CD4-positive, alpha-beta T cell treated with Interleukin-6 at 100 ng/mL for 8 hours (primary cell): ENCODE measurements around the gene AGL.
A peak's percentile ranks its signal among the peaks of the same experiment; 100 is the strongest.
"Not testable (repeated sequence)": the region's sequence is repeated elsewhere in the genome, so short reads cannot be mapped to it uniquely, and the experiment has no call there.

Source experiments
- DNase-seq: peaks from one replicate; pipeline ENCODE4 v3.0.0-alpha.2; 2020; ENCODE audit warnings: mixed read lengths, low spot score

AGL gene

GRCh38 chr1:99849744-99850458 is at the start of gene AGL:
Gene AGL (plus strand): TSS chr1:99850361. CDS start chr1:99851043, 682 bp downstream.
- DNase-seq = peak; percentile 88

- DNase-seq = no peak
These were observed 48.6 kb upstream of the AGL start for GRCh38 chr1:99801584-99801983.

DNA sequence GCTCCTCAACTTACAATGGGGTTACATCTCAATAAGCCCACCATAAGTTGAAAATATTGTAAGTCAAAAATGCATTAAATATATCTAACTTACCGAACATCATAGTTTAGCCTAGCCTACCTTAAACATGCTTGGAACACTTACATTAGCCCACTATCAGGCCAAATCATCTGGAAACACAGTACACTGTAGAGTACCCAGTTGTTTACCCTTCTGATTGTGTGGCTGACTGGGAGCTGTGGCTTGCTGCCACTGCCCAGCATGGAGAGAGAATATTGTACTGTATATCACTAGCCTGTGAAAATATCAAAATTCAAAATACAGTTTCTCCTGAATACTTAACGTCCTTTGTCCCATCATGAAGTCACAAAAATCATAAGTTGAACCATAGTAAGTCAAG is 43.3 kb upstream of the AGL start:
- no peak for DNase-seq

GRCh38 chr1:99808391-99809115 is 41.6 kb upstream of the AGL start:
- DNase-seq = peak; percentile 59

DNA sequence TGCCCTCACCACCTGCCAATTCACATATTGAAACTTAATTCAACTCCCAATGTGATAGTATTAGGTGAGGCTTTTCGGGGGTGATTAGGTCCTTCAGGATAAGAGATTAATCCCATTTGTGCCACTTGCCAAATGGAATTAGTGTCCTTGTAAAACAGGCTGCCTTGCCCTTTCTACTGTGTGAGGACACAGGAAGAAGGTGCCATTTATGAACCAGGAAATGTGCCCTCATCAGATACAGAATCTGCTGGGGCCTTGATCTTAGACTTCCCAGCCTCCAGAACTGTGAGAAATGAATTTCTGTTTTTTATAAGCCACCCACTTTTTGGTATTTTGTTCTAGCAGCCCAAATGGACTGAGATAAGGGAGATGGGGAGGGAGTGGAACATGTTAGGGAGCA is 39.1 kb upstream of the AGL start:
- DNase-seq = no peak

- DNase-seq = no peak
These were observed 38.4 kb upstream of the AGL start for GRCh38 chr1:99811747-99812146.

- no peak for DNase-seq
These were observed 35.7 kb upstream of the AGL start for GRCh38 chr1:99814373-99814900.

- no peak for DNase-seq
These were observed 33.5 kb upstream of the AGL start for GRCh38 chr1:99816656-99817055.

- no peak for DNase-seq
These were observed 32.0 kb upstream of the AGL start for GRCh38 chr1:99818063-99818699.

DNA sequence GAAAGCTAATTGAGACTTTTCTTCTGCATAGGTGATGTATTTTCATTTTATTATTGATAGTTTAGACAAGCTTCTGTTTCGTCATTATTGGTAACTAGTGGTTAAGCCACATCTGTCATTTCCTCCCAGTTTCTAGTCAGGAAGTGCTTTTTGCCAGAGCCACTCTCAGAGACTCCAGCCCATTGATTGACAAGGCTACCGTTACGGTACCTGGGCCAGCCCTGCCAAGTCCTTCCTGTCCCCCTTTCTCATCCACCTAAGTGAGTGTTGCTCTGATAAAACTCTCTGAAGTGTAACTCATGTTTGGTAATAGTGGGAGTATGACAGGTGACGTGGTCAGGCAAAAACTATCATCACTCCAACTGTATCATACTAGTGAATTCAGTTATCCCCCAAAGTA is 29.6 kb upstream of the AGL start:
- DNase-seq = peak; percentile 31

GRCh38 chr1:99825098-99825497 is 25.1 kb upstream of the AGL start:
- DNase-seq = no peak

GRCh38 chr1:99825702-99826101 is 24.5 kb upstream of the AGL start:
- no peak for DNase-seq

- no peak for DNase-seq
These were observed 22.2 kb upstream of the AGL start for GRCh38 chr1:99827970-99828369.

- no peak for DNase-seq
These were observed 20.9 kb upstream of the AGL start for GRCh38 chr1:99829269-99829668.

- not testable (repeated sequence) for DNase-seq
These were observed 16.2 kb upstream of the AGL start for GRCh38 chr1:99833911-99834310.

GRCh38 chr1:99836171-99837103 is 13.7 kb upstream of the AGL start:
- not testable (repeated sequence) for DNase-seq

- DNase-seq = not testable (repeated sequence)
These were observed 9.8 kb upstream of the AGL start for GRCh38 chr1:99840353-99840752.

GRCh38 chr1:99843760-99844159 is 6.4 kb upstream of the AGL start:
- no peak for DNase-seq

- DNase-seq = not testable (repeated sequence)
These were observed 5.0 kb upstream of the AGL start for GRCh38 chr1:99845201-99845600.

- DNase-seq = no peak
These were observed 783 bp upstream of the AGL start for GRCh38 chr1:99849413-99849743.

- DNase-seq = no peak
These were observed 514 bp downstream of the AGL start for GRCh38 chr1:99850459-99851291.
